HCT116 (cell line): ENCODE measurements around the gene TRPM5. TPM values are rescaled to one million over a fixed set of nuclear protein-coding genes. Genes with fewer than 3 reads are reported as not detected.

Experiments
- ATAC-seq: fragments of 200-7000 bp; cut with Tn5 transposase; 2 replicates; pipeline ENCODE4 v1.9.1; 2020; ENCODE audit warnings: mild to moderate bottlenecking, moderate library complexity
- BruUV-seq: library from RNA; stranded (reverse); fragments of 400-500 nt; replicated peaks from 2 replicates; lab custom pipeline; 2021; lab: Mats Ljungman, UMichigan
- CTCF ChIA-PET: fragments of 300-600 bp; sonication (Branson Sonifier 250); formaldehyde crosslinking; loops from one replicate; lab custom pipeline; 2021; ENCODE audit warnings: antibody characterized with exemption; lab: Charles Lee
- POLR2A ChIA-PET: fragments of 300-600, 350-600 bp; sonication (Branson Sonifier 250); formaldehyde crosslinking; loops from one replicate; lab custom pipeline; 2021; ENCODE audit warnings: antibody characterized with exemption; lab: Charles Lee
- RAD21 ChIA-PET, 2 experiments: fragments of 300-600 bp; sonication (Branson Sonifier 250); formaldehyde crosslinking; loops; one replicate each; lab custom pipeline; 2023; ENCODE audit warnings: low total read pairs in 2 of 2; ENCODE audit not compliant: uncharacterized antibody in 2 of 2, unreplicated experiment in 2 of 2, low non-redundant PET in 1 of 2; lab: Charles Lee
- DNase-seq: peaks from one replicate; pipeline ENCODE4 v3.0.0-alpha.2; 2010; ENCODE audit warnings: low read depth, low spot score
- H2AFZ ChIP-seq: fragments of 200-600 bp; shearing (Covaris generic), sonication (generic); 2 replicates; pipeline ENCODE4 v1.6.1; 2017; ENCODE audit warnings: low read depth, mixed run types, mixed read lengths, antibody characterized with exemption, low read length; ENCODE audit not compliant: poor library complexity, severe bottlenecking
- H3K27ac ChIP-seq: 2 replicates; pipeline ENCODE4 v1.5.1; 2012; ENCODE audit warnings: low read depth, low read length
- H3K27me3 ChIP-seq: fragments of 200-600 bp; sonication (generic); 2 replicates; pipeline ENCODE4 v1.6.1; 2016; ENCODE audit warnings: mixed run types, low read length, mixed read lengths; ENCODE audit not compliant: insufficient read depth
- H3K36me3 ChIP-seq, 2 experiments: fragments of 200-500 bp in 1 of 2; fragments of 200-600 bp in 1 of 2; sonication (Bioruptor generic) in 1 of 2; sonication (generic) in 1 of 2; 2 replicates each; pipeline versions ENCODE4 v1.5.1 to v1.6.1; 2014 to 2016; ENCODE audit warnings: low read length in 2 of 2, inconsistent platforms in 1 of 2, mixed read lengths in 1 of 2, mixed run types in 1 of 2; ENCODE audit not compliant: insufficient read depth in 2 of 2, control insufficient read depth in 1 of 2
- H3K4me1 ChIP-seq, 2 experiments: fragments of 200-600 bp in 1 of 2; sonication (generic) in 1 of 2; 2 replicates each; pipeline versions ENCODE4 v1.5.1 to v1.6.1; 2012 to 2017; ENCODE audit warnings: low read length in 2 of 2, inconsistent platforms in 1 of 2, mild to moderate bottlenecking in 1 of 2, mixed read lengths in 1 of 2, mixed run types in 1 of 2, moderate library complexity in 1 of 2; ENCODE audit not compliant: insufficient read depth in 2 of 2, control insufficient read depth in 1 of 2
- H3K4me2 ChIP-seq: fragments of 200-600 bp; sonication (generic); 2 replicates; pipeline ENCODE4 v1.6.1; 2017; ENCODE audit warnings: mixed run types, low read length, mixed read lengths
- H3K4me3 ChIP-seq, 2 experiments: fragments of 200-600 bp in 1 of 2; sonication (generic) in 1 of 2; replicated peaks in 1 of 2; 2 replicates each; pipeline ENCODE4 v1.5.1; 2011 to 2016; ENCODE audit warnings: low read length in 2 of 2, control low read depth in 1 of 2, low read depth in 1 of 2, mild to moderate bottlenecking in 1 of 2, mixed read lengths in 1 of 2, mixed run types in 1 of 2
- H3K79me2 ChIP-seq: fragments of 200-600 bp; sonication (generic); 2 replicates; pipeline ENCODE4 v1.6.1; 2017; ENCODE audit warnings: mild to moderate bottlenecking, mixed run types, low read length, moderate library complexity, mixed read lengths; ENCODE audit not compliant: insufficient read depth
- H3K9ac ChIP-seq: fragments of 200-600 bp; sonication (generic); 2 replicates; pipeline ENCODE4 v1.6.1; 2016; ENCODE audit warnings: low read length, mixed read lengths
- H3K9me2 ChIP-seq: fragments of 200-600 bp; sonication (generic), shearing (Covaris generic); 2 replicates; pipeline ENCODE4 v1.6.1; 2017; ENCODE audit warnings: mixed run types, mild to moderate bottlenecking, moderate library complexity; ENCODE audit not compliant: insufficient read depth
- H3K9me3 ChIP-seq, 2 experiments: fragments of 200-500 bp in 1 of 2; fragments of 200-600 bp in 1 of 2; sonication (Bioruptor generic) in 1 of 2; sonication (generic) in 1 of 2; 2 replicates each; pipeline ENCODE4 v1.6.1; 2014 to 2017; ENCODE audit warnings: low read length in 2 of 2, mixed read lengths in 2 of 2, inconsistent platforms in 1 of 2, low read depth in 1 of 2, mild to moderate bottlenecking in 1 of 2, mixed run types in 1 of 2, moderate library complexity in 1 of 2; ENCODE audit not compliant: control insufficient read depth in 1 of 2, insufficient read depth in 1 of 2
- H4K20me1 ChIP-seq: fragments of 200-600 bp; sonication (generic), shearing (Covaris generic); 2 replicates; pipeline ENCODE4 v1.6.1; 2017; ENCODE audit warnings: mixed run types, mild to moderate bottlenecking, moderate library complexity; ENCODE audit not compliant: insufficient read depth
- ATF3 ChIP-seq: IDR thresholded peaks from 2 replicates; pipeline ENCODE4 v1.6.1; 2012
- CBX3 ChIP-seq: IDR thresholded peaks from 2 replicates; pipeline ENCODE4 v1.6.1; 2012; ENCODE audit warnings: low read depth
- CEBPB ChIP-seq: IDR thresholded peaks from 2 replicates; pipeline ENCODE4 v1.6.1; 2012; ENCODE audit warnings: low read depth
- CTCF ChIP-seq, 3 experiments: fragments of 200-600 bp in 1 of 3; sonication (generic) in 1 of 3; IDR thresholded peaks in 2 of 3; conservative IDR thresholded peaks in 1 of 3; 2 replicates each; pipeline ENCODE4 v1.5.1; 2012 to 2017; ENCODE audit warnings: low read depth in 2 of 3, low read length in 2 of 3, antibody characterized with exemption in 1 of 3, borderline replicate concordance in 1 of 3, control low read depth in 1 of 3, mild to moderate bottlenecking in 1 of 3, mixed read lengths in 1 of 3, mixed run types in 1 of 3, moderate library complexity in 1 of 3; ENCODE audit not compliant: insufficient read depth in 1 of 3
- EGR1 ChIP-seq: IDR thresholded peaks from 2 replicates; pipeline ENCODE4 v1.6.1; 2012; ENCODE audit warnings: low read depth
- ELF1 ChIP-seq: IDR thresholded peaks from 2 replicates; pipeline ENCODE4 v1.6.1; 2012; ENCODE audit warnings: low read depth, borderline replicate concordance
- EZH2 ChIP-seq: fragments of 200-600 bp; sonication (generic); IDR thresholded peaks from 2 replicates; pipeline ENCODE4 v1.6.1; 2017; ENCODE audit warnings: antibody characterized with exemption, mixed run types
- POLR2A ChIP-seq: IDR thresholded peaks from 2 replicates; pipeline ENCODE4 v1.7.0; 2011; ENCODE audit warnings: borderline replicate concordance; ENCODE audit not compliant: insufficient read depth, insufficient read length; ENCODE audit errors: extremely low read depth
- RAD21 ChIP-seq: IDR thresholded peaks from 2 replicates; pipeline ENCODE4 v1.6.1; 2012; ENCODE audit warnings: low read depth, mild to moderate bottlenecking
- REST ChIP-seq: IDR thresholded peaks from 2 replicates; pipeline ENCODE4 v1.6.1; 2012; ENCODE audit warnings: low read depth
- TCF7L2 ChIP-seq: IDR thresholded peaks from 2 replicates; pipeline ENCODE4 v1.7.0; 2011; ENCODE audit warnings: borderline replicate concordance, inconsistent platforms; ENCODE audit not compliant: insufficient read depth, insufficient read length; ENCODE audit errors: extremely low read depth
- ZNF274 ChIP-seq: fragments of 200-500 bp; sonication (Bioruptor generic); IDR thresholded peaks from 2 replicates; pipeline ENCODE4 v1.6.1; 2014; ENCODE audit warnings: mild to moderate bottlenecking, low read depth, low read length, inconsistent platforms
- intact Hi-C: fragments of 100-400 bp; cut with micrococcal nuclease; formaldehyde crosslinking; loops from 2 replicates; pipeline ENCODE4 v1.10.0; 2022
- total RNA-seq: library from RNA; stranded (reverse); gene quantifications from one replicate; pipeline ENCODE4 v1.2.1, GENCODE V29; 2021; ENCODE audit not compliant: unreplicated experiment
- TF ChIP-seq, protein P1 (sequence below): IDR thresholded peaks from 2 replicates; pipeline ENCODE4 v1.6.1; 2012

Gene TRPM5
- total RNA-seq, 1 experiment from 2014 or later, result 0.07 TPM

GRCh38 chr11:2466869-2467694 is 22.8 kb upstream of the TRPM5 start:
- H3K4me1 ChIP-seq, result peaks cover 13 to 20% of the 10 kb centered on the region in 2 experiments
- H2AFZ ChIP-seq, result no peak overlapping the region
- no peaks in the 10 kb centered on the region for H3K79me2 ChIP-seq
- intact Hi-C loops, result no loop called here
- no peaks in the 10 kb centered on the region for H3K27me3 ChIP-seq
- H3K36me3 ChIP-seq, result no peaks in the 10 kb centered on the region
- no peaks in the 10 kb centered on the region for H3K9me2 ChIP-seq
- H3K9me3 ChIP-seq, result no peaks in the 10 kb centered on the region
- no peak overlapping the region for H3K9ac ChIP-seq
- POLR2A ChIA-PET, result no interaction called here
- TF ChIP-seq POLR2A (no peak), REST (no peak), EGR1 (no peak)
- no peak for ATAC-seq
- no peak for DNase-seq
- no peak overlapping the region for H3K4me2 ChIP-seq
- no TSS peak for BruUV-seq
- H3K4me3 ChIP-seq, result no peak overlapping the region
- RAD21 ChIA-PET, result no interaction called here
- H4K20me1 ChIP-seq, result no peaks in the 10 kb centered on the region
- H3K27ac ChIP-seq, result no peak overlapping the region
- CTCF ChIA-PET, result no interaction called here

DNA sequence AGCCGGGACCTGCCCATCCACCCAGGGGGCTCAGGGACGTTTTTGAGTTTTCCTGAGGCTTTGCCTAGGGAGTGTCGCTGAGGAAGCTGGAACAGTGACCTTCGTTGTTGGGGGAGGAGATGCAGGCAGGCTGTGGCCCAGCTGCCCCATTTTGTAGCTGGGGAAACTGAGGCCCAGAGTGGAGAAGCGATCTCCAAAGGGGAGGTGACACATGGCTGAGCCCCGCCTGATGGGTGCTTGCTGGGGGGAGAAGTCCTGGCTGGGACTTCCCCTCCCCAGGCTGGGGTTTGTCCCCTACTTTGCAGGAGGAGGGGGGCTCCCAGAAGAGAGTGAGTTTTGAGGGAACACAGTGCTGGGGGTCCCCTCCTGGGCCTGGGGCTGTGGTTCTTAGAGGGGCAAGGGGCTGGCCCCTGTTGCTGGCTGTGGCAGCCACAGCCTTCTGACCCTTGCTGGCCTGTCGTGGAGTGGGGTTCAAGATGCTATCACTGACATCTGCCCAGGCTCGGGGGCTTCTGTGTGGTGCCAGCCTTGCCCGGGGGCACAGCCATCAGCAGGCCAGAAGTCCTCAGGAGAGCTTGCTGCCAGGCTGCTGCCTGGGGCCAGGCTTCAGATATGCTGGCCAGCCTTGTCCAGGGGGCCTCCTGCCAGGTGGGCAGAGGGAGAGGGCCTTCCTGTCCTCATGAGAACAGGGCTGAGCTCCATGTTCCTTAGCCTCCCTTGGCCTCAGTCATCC is 21.9 kb upstream of the TRPM5 start:
- no peak for ATAC-seq
- H2AFZ ChIP-seq, result no peak overlapping the region
- H4K20me1 ChIP-seq, result no peaks in the 10 kb centered on the region
- H3K4me2 ChIP-seq, result no peak overlapping the region
- BruUV-seq, result no TSS peak
- CTCF ChIA-PET, result no interaction called here
- H3K27ac ChIP-seq, result no peak overlapping the region
- no peaks in the 10 kb centered on the region for H3K9me2 ChIP-seq
- RAD21 ChIA-PET, result no interaction called here
- no peak overlapping the region for H3K4me3 ChIP-seq
- no peaks in the 10 kb centered on the region for H3K27me3 ChIP-seq
- POLR2A ChIA-PET, result no interaction called here
- intact Hi-C loops, result no loop called here
- H3K79me2 ChIP-seq, result no peaks in the 10 kb centered on the region
- no peaks in the 10 kb centered on the region for H3K36me3 ChIP-seq
- H3K4me1 ChIP-seq, result peaks cover 13 to 22% of the 10 kb centered on the region in 2 experiments
- no peak for DNase-seq
- no peaks in the 10 kb centered on the region for H3K9me3 ChIP-seq
- no peak overlapping the region for H3K9ac ChIP-seq
- TF ChIP-seq ZNF274 (no peak), TCF7L2 (no peak), CEBPB (no peak), RAD21 (no peak), ELF1 (no peak), EZH2 (no peak), CTCF (IDR thresholded peaks at IDR 0.05 in 2 of 3, conservative IDR thresholded peaks at IDR 0.05 in 1 of 3; ENCODE audit: borderline replicate concordance in 1 of 3, insufficient read depth in 1 of 3, low read depth in 2 of 3, low read length in 2 of 3) (no peak), CBX3 (no peak), ATF3 (no peak)
- TF ChIP-seq, protein P1, sequence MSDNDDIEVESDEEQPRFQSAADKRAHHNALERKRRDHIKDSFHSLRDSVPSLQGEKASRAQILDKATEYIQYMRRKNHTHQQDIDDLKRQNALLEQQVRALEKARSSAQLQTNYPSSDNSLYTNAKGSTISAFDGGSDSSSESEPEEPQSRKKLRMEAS, result no peak
